ENCODE results near the gene CLTCL1.

GRCh38 chr22:19143967-19144400 is 147.5 kb downstream of the CLTCL1 start:
- TF ChIP-seq, protein P1, sequence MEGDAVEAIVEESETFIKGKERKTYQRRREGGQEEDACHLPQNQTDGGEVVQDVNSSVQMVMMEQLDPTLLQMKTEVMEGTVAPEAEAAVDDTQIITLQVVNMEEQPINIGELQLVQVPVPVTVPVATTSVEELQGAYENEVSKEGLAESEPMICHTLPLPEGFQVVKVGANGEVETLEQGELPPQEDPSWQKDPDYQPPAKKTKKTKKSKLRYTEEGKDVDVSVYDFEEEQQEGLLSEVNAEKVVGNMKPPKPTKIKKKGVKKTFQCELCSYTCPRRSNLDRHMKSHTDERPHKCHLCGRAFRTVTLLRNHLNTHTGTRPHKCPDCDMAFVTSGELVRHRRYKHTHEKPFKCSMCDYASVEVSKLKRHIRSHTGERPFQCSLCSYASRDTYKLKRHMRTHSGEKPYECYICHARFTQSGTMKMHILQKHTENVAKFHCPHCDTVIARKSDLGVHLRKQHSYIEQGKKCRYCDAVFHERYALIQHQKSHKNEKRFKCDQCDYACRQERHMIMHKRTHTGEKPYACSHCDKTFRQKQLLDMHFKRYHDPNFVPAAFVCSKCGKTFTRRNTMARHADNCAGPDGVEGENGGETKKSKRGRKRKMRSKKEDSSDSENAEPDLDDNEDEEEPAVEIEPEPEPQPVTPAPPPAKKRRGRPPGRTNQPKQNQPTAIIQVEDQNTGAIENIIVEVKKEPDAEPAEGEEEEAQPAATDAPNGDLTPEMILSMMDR (IDR thresholded peaks at IDR 0.05), result no peak
- TF ChIP-seq ZFX (IDR thresholded peaks at IDR 0.05; ENCODE audit: borderline replicate concordance), result no peak
